Renal cortex interstitium (tissue), 11 donors: ENCODE data around the gene NPAS3. TPM values are rescaled to one million over a fixed set of nuclear protein-coding genes. Genes with fewer than 3 reads are reported as not detected.
A peak's percentile ranks its signal among the peaks of the same experiment; 100 is the strongest.

Experiments used
- DNase-seq, 11 donors: peaks; one replicate each; pipeline ENCODE4 v3.0.0-alpha.2; 2013; ENCODE audit warnings: low read depth in 9 of 11, low spot score in 4 of 11; ENCODE audit errors: extremely low read depth in 1 of 11
- polyA plus RNA-seq, 3 donors: library from polyadenylated mRNA; unstranded; fragments of 120-200 nt; gene quantifications; one replicate each; pipeline ENCODE4 v1.2.1, GENCODE V29; 2013; ENCODE audit not compliant: insufficient read length in 3 of 3

The NPAS3 gene
- polyA plus RNA-seq, 3 donors = 6.3 to 8.9 (median 8.7) TPM

DNA sequence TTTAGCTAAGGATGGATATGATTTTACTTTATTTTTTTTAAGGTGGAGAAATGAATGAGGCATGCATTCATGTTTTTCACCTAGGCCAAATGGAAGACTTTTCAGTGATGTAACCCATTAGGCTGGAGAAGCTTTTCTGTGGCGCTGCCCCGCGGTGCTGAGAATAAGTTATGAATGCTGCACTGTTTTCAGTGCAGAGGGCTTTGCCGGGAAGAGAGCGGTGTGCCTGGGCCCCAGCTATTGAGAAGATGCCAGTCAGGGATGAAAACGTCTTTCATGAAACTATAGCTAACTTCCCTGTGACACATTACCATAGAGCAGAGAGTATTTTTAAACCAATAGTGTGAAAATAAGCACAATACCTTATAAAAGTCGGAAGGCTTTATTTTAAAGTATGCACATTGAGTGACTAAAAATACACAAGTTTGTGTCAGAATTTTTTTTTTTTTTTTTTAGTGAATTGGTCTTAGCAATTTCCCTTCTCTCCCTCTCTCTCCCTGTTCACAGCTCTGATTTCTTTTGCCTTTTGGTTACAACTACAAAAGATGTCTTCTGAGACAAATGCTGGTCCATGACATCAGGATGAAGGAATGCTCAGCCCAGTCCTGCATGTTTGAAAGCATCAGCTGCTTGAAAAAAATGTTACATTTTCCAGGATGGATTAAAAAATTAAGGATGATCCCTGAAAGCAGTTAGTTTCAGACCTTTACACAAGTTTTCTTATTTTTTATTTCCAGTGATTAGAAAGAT lies 48.3 kb downstream of the NPAS3 start:
- DNase-seq = no peak

DNA sequence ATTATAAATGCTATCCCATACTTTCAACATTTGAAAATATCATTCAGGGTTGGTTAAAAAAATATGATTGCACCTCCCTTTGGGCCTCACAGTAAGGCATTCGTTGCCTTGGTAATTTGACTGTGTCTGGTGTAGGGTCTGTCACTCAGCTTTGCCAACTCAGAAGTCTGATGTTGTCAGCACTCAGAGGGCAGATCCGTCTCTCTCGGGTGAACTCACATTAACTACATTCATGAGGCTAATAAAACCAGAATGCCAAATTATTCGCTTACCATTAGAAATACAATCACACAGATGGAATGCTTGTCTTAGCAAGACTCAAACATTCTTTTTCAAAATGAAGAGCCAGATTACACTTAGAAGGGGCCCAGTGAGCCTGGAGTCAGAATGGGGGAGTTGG lies 53.0 kb downstream of the NPAS3 start:
- no peak for DNase-seq

DNA sequence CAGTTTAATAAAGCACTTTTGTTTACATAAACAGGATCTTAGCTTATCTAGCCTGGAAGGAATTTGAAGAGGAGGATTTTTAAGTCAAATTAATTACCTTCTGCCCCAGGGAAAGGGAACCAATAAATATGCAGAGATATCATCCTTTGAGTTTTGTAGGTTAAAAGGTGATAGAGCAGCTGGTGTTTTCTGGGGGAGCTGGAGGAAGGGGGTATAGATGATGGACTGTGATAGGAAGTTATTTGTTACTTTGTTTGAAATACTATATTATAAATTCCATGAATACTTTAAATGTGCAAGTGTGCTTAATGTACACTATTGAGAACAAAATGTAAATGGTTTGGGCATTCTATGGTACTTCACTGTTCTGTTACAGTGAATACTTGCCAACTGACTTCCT lies 55.2 kb downstream of the NPAS3 start:
- DNase-seq = peak in 1 of 11 donors; percentile 43

DNA sequence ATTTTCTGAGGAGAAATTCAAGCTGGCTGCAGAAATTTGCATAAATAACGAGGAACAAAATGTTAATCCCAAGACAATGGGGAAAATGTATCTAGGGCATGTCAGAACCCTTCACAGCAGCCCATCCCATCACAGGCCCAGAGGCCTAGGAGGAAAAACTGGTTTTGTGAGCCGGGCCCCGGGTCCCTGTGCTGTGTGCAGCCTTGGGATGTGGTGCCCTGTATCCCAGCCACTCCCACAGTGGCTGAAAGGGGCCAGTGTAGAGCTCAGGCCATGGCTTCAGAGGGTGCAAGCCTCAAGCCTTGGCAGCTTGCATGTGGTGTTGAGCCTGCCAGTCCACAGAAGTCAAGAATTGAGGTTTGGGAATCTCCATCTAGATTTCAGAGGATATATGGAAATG lies 57.7 kb downstream of the NPAS3 start:
- DNase-seq = no peak

DNA sequence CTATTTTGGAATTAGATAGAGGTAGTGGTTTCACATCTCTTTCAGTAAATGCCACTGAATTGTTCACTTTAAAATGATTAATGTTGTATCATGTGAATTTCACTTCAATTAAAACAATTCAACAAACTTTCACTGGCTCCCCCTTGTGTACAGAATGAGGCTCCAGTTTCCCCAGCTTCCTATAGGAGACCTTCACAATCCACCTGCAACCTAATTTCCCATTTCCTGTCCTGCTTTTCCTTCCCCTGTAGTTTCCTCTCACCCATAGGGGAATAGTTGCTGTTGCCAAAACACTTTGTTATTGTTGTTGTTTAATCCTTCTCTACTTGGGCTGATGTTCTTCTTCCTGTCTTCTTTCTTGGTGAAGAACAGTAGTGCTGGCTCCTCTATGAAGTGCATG lies 59.8 kb downstream of the NPAS3 start:
- no peak for DNase-seq

DNA sequence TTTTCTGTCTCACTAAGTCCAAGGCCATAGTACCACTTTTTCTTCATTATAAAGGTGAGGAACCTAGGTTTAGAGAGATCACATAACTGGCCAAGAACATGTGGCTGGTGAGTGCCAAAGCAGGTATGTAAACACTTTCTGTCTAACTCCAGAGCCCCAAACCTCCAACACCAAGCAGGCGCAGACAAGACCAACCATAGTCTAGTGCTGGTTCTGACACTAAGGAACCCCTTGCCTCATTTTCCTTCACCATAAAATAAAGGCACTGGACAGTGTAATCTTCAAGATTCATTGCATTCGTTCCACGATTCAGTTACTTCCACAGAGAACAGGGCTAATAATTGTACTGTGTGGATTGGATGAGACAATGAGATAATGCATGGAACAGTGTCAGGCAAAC lies 71.0 kb downstream of the NPAS3 start:
- DNase-seq = no peak

DNA sequence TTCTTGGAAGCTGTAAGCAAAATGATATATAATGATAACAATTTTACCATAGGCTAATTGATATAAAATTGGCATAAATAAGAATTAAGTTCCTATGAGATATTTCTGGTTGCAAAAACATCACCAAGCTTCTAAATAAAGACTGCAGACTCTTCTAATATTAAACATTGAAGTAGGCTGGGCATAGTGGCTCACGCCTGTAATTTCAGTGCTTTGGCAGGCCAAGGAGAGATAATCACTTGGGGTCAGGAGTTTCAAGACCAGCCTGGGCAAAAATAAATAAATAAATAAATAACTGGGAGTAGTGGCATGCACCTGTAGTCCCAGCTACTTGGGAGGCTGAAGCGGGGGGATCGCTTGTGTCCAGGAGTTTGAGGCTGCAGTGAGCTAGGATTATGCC lies 71.8 kb downstream of the NPAS3 start:
- no peak for DNase-seq

DNA sequence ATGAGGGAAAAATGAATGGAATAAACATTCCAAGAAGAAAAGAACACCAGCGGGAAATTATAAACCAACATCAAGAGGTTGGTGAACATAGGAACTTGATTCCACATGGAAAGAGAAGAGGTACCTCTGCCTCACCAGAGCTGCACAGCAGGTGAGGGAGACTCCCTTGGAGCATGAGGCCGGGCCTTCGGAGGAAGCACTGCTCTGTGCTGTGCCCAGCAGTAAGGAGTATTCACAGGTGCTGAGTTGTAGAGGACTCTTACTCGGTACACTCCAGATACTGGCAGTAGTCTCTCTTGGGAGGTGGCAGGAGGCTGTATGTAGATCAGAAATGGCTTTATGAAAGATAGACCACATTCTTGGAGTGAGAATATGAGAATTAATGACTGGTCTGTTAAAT lies 76.0 kb downstream of the NPAS3 start:
- no peak for DNase-seq

DNA sequence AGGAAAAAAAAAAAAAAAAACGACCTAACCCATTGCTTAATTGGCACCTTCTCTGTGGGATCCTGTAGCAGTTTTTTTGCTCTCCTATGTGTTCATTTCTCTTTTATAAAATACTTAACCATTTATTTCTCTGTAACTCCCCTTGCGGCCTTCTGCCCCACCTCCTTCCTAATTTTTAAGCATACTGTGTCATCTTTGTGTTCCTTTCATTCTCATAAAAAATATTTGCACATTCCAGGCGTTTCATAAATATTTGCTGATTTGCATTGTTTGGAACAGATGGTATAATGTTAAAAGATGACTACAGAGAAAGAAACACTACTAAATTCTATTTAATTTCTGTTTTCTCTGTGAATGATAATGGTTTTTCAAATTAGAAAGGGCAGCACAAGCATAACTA lies 77.9 kb downstream of the NPAS3 start:
- DNase-seq = no peak

DNA sequence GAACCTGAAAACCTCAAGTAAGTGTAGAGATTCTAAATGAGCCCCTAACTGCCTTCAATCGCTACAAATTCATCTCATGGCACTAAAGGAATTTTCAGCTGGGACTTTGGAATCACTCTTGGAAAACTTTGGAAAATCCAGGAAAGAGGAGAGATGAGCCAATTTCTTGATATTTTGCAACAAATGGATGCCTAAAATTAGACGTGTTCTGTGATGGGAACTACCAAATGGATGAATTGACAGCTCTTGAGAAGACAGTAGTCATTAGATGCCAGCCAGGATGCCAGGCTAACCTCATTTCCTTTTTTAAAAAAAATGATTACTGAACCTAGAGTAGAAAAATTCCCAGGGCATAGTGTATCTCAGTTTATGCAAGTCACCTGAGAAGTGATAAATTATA lies 78.3 kb downstream of the NPAS3 start:
- DNase-seq = no peak

DNA sequence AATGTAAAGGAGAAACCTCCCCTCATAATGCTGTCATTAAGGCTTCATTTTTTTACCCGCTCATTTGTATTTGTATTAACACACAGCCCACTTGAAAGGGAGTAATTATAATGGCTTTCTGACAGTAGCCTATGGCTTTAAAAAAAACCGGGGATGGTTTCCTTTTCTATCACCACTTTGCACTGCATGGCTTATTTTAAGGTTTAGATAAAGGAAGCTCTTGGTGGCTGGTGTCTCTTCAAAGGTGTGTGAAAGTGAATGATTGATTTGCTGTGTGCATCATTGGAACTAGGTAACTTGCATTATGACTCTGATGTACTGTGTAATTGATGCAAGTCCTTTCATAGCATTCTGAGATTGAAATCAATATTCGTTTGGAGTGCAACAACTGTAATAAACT lies 80.7 kb downstream of the NPAS3 start:
- DNase-seq = no peak

DNA sequence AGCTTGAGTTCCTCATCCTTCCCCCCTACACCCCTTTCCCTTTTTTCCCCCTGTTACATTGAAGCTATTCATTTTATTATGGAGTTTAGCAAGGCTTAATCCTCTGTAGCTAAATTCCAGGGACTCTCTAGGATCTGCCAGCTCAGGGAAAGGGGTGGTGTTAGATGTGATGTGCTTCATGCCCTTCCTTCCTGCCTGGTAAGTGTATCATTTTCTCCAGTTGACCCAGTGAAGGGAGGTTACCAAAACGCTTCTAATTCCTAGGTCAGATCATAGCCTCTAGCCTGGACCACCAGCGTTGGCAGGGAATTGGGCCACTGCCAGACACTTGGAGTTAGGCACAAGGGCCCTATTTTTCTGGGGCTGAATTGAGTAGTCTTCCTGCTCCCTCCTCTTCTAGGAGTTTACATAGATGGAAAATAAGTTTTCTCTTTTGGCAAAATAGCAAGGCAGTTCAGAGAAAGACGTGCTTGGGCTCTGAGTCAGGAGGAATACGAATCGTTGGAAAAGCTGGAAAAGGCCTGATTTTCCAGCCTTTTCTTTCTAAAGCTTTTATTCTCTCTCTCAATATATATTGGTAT lies 88.3 kb downstream of the NPAS3 start:
- DNase-seq = no peak

DNA sequence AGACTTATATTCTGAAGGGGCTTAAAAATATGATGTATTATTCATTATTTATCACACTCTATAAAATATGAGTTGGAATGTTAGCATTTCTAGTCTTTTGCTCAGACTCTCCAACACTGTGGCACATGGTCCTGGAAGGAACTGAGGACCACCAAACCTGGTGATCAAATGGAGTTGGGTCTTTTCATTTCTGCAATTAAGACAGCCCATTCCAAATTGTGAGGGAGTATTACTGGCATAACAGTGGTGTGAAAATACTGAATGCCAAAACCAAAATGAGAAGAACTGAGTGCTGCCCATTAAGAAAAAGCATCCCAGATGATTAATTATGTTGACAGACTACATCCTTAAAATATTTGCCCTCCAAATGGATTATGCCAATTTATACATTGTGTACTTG lies 90.8 kb downstream of the NPAS3 start:
- no peak for DNase-seq

DNA sequence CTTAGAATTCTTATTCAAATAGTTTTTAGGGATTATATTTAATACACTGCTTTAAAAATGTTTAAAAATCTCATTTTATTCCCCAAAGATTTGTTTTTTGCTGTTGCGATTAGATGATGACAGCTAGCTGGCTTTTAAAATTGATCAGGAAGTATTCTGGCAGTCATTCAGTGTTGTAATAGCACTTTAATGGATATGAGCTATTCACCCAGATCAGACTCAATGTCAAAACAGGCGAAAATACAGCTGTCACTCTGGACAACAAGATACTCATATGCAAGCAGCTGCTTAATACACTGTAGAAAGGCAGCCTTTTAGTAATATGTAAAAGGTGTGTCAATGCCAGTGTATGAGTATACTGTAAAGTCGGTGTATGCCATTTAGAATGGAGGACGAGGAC lies 91.7 kb downstream of the NPAS3 start:
- DNase-seq = no peak

DNA sequence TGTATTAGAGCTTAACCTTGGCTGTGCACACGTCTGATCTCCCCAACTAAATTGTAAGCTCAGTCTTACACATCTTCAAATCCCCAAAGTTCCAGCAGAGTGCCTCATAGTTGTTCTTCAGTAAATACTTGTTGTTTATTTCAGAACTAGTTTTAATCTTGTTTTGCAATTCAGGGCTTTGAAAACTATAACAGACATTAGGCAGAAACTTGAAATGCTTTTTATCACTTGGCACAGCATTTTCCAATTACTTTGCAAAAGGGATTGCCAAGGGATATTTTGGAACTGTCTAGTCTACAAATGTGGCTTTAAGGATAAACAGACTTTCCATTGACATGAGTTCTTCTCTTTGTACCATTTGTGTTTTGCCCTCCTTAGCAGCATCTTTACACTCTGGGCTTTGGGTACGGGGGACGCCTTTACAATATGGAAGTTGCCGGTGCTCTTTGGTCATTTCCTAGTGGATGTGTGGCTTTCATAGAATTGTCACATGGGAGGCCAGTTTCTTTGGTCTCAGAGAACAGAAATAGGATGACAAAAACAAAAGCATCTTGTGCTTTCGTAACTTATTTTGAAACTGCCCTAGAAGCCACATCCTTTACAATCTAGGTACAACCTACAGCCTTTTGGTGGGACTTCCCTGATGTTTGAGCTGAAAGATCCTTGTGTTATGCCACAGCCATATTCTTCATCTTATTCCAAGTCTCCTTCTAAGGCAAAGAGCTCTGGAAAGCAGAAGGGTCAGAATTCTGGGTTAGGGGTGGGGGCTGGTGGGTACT lies 96.9 kb downstream of the NPAS3 start:
- DNase-seq = no peak

DNA sequence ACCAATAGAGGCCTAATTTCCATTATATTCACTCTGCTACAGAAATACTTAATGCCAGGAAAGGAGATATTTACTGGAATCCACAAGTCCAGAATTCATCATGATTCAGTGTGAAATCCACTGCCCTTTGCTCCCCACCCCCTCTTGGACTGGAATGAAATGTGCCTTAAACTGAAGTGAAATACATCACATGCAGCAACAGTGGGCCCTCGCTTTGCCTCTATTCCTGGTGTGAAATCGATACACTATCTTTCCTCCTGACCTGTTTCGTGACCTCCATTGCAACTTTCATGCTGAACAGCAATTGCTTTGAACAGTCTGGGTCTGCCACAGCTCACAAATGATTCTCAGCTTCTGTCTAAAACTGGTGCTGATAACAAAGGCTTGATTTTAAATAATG lies 100.6 kb downstream of the NPAS3 start:
- no peak for DNase-seq

DNA sequence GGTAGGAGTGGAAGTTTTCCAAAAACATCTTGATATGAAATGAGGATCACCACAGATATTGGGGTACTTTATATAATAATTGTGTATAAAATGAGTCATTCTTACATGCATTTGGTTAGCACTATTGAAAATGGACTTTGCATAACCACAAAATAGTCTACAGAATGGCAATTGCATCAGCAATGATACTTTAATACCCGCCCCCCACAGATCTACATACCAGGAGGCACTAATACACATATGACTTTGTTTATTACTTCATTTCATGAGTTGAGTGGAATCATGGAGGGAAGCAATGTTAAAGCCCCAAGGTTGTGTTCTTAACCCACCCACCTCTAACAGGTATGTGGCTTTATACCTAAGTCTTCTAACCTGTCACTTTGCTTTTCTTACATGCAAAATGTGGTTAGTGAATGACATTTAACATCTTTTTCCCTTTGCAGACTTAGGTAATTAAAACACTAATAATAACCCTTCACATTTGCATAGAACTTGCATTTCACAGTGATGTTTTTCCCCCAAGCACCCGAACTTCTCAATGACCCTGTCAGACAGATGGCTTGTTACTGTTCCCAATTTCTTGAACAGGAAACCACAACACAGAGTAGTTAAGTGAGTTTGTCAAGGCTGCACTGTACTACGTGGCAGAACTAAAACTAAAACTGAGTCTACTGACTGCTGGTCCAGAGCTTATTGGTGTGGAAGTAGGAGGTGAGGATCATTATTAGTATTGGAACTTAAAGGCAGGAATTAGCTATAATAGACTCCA lies 101.9 kb downstream of the NPAS3 start:
- no peak for DNase-seq

DNA sequence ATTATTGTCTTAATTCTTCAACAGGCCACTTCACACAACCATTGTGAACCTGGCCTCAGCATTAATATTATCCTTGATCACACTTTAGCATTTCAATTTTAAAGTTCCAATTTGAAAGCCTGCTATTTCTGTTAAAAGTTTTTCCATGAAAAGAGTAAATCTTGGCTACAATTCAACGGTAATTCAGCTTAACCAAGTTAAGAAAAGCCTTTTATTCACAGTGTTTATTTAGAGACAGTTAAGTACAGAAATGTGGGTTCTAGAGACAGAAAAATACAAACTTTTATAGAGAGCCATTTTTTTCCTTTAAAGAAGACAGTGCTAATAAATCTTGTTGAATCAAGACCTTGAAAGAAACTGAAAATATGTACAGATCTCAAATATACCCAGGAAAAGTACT lies 103.9 kb downstream of the NPAS3 start:
- no peak for DNase-seq

DNA sequence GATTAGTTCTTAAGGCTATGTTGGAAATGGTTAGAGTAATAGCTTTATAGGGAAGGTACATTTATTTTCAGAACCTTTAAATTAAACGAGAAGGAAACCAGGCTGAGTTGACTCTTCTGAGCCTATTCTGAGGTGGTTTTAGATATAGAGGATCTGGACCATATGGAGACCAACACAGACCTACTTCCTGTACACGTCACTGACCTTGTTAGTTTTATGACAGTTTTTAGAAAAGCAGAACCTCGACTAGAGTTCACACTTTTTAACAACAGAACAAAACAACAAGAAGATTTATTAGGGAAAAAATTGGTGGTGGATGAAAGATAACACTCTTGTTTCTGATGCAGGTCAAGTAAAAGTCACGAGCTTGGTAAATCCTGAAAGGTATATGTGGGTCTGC lies 107.1 kb downstream of the NPAS3 start:
- no peak for DNase-seq

DNA sequence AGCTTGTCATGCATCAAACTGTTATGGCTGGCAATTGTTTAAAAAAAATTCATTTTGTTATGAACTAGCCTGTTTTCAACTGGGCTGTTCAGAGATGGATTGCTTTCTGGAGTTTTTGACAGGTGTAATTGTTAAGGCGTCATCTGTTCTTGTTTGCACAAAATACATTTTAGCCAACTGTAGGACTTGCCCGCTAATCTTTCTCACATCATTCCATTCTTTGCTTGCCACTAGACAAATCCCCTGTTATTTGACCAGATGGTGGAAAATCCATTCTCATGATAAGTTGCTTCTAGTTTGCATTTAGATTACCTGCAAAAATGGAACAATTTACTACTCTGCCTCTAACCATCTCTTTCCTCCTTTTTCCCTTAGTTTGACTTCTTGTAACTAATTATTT lies 114.3 kb downstream of the NPAS3 start:
- DNase-seq = no peak
